HepG2 (cell line): ENCODE data around the gene SPCS2.

ENCODE experiments used
- CREB1 ChIP-seq, 2 experiments: fragments of 450-650 bp in 1 of 2; IDR thresholded peaks; 2 replicates each; pipeline ENCODE4 v1.6.1; 2016 to 2017; ENCODE audit warnings: control low read depth in 1 of 2, mild to moderate bottlenecking in 1 of 2, missing compliant biosample characterization in 1 of 2, missing genetic modification characterization in 1 of 2
- CTCF ChIP-seq: sonication (generic); formaldehyde crosslinking; IDR thresholded peaks from 2 replicates; pipeline ENCODE4 v1.5.0; 2020; ENCODE audit warnings: mild to moderate bottlenecking, missing genetic modification reagents, moderate library complexity
- JUND ChIP-seq: sonication (generic); formaldehyde crosslinking; IDR thresholded peaks from 2 replicates; pipeline ENCODE4 v1.8.0; 2022; ENCODE audit warnings: mild to moderate bottlenecking, missing genetic modification reagents
- MEIS2 ChIP-seq: sonication (generic); formaldehyde crosslinking; IDR thresholded peaks from 2 replicates; pipeline ENCODE4 v1.9.0; 2021; ENCODE audit warnings: mild to moderate bottlenecking, missing genetic modification reagents
- PHF8 ChIP-seq: sonication (generic); formaldehyde crosslinking; IDR thresholded peaks from 2 replicates; pipeline ENCODE4 v1.5.0; 2020; ENCODE audit warnings: missing genetic modification reagents
- USF2 ChIP-seq, 2 experiments: sonication (generic) in 1 of 2; formaldehyde crosslinking in 1 of 2; IDR thresholded peaks; 2 replicates each; pipeline versions ENCODE4 v1.5.1 to v1.6.1; 2011 to 2020; ENCODE audit warnings: borderline replicate concordance in 1 of 2, low read depth in 1 of 2, low read length in 1 of 2, mild to moderate bottlenecking in 1 of 2, missing genetic modification reagents in 1 of 2, moderate library complexity in 1 of 2
- ZNF253 ChIP-seq: sonication (generic); formaldehyde crosslinking; IDR thresholded peaks from 2 replicates; pipeline ENCODE4 v1.8.0; 2022; ENCODE audit warnings: mild to moderate bottlenecking, missing genetic modification reagents, borderline replicate concordance

- TF ChIP-seq CREB1 (IDR thresholded peaks at IDR 0.05) = no peak
- no peak for TF ChIP-seq CREB1 (CRISPR knock-in tag; IDR thresholded peaks at IDR 0.05)
- no peak for TF ChIP-seq ZNF253
- no peak for TF ChIP-seq MEIS2 (CRISPR knock-in tag)
- TF ChIP-seq JUND (CRISPR knock-in tag) = no peak
- TF ChIP-seq CTCF = no peak
- no peak for TF ChIP-seq PHF8 (CRISPR knock-in tag)
- TF ChIP-seq USF2 (IDR thresholded peaks at IDR 0.05; ENCODE audit: low read depth, low read length) = no peak
- TF ChIP-seq USF2 (CRISPR knock-in tag; IDR thresholded peaks at IDR 0.05; ENCODE audit: borderline replicate concordance) = no peak
Measured at GRCh38 chr11:74909385-74909784, 39.7 kb upstream of the SPCS2 start.
